Hematopoietic multipotent progenitor cell treated with erythropoietin and hydrocortisone succinate and interleukin-3 and kit ligand, for 15 days (in vitro differentiated cells): ENCODE measurements around the gene GFOD1.
"Not testable (repeated sequence)": the region's sequence is repeated elsewhere in the genome, so short reads cannot be mapped to it uniquely, and the experiment has no call there.

Experiments used
- DNase-seq: peaks from one replicate; pipeline ENCODE4 v3.0.0-alpha.2; 2015; ENCODE audit warnings: low spot score

The GFOD1 gene

DNA sequence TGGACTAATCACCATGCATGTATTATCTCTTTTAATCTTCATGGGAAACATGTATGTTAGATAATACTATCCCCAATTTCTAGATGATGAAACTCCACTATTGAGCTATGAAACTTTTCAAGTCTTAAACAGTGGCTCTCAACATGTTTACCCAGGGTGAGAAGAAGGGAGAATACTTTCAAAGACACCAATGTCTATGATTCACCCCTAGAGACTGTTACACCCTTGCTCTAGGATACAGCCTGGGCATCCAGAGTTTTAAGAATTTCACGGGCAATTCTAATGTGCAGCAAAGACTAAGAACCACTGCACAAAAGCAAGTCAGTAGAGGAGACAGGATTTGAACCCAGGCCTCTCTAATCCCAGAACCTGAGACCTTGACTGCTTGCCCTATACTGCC lies 47.8 kb downstream of the GFOD1 start:
- DNase-seq: no peak

DNA sequence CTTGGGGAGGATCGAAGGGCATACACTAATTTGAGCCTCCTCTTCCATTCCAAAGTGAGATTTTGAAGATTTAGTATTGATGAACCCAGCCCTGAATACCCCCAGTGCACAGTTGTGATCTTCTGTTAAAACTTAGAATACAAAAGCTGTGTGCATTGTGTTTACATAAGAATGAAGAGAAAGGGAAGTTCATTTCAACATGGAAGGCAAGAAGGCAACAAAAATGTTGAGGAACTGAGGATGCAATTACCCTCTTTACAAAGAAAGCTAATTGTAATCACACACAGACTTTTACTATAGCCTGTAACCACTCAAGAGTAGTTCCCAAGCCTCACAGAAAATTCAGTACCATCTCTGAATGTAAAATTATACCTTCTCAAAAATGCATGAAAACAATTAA lies 49.3 kb downstream of the GFOD1 start:
- DNase-seq: no peak

DNA sequence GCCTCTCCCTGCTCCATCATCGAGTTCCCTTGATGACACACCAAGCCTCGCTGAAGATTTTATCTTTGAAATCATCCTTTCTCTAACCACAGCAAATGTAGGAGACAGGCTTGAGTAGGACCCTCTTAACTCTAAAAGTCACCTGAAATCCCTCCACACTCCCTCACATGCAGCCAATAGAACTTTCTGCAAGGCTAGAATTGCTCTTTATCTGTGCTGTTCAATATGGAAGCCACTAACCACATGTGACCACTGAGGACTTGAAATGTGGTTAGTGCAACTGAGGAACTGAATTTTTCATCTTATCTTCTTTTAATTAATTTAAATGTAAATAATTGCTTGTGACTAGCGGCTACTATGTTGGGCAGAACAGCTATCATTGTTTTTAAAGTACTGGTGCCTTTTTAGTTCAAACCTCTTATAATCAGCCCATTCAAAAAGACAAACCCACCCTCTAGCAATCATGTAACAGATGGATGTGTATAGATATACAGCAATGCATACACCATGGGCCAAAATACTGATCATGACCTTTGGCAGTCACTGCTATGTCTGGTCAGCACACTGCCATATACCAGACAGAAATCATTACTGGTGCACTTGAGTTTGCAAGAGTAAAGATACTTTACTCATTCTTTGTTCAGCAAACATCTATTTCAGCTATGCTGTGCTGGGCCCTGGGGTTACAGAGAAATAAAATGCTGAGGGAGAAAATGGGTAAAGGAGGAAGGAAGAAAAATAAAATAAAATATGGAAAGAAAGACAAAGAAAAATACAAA lies 50.0 kb downstream of the GFOD1 start:
- DNase-seq: no peak

DNA sequence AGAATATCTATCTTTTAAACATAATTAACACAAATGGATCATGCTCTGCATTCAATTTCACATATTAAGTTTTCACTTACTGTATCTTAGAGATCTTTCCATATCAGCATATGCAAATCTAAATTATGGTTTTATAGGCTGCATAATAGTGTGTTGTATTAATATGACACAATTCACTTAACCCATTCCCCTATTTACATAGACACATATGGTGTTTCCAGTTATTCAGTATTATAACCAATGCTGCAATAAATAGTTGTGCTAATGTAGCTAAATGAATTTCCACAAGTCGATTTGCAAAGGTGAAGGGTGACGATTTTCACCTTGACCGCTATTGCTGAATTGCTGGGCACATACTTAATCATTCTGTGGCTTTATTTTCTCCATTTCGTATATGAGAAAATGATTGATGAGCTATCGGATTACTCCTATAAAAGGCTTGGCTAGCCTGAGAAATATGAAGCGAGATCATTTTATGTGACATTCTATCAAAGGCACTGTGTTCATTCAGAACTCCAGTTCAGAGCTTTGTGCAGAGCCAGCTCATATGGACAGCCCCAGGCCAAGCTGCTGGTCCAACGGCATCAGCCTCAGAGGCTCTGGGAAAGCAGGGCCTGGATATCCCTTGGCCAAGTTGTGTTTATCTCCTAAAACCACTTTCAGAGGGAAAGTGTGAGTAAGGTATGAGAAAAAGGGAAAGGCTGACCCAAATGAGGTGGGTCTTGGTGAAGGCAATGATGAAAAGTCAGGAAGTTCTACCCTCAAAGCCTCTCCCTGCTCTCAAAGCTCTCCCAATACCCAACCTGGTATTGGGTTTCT lies 50.8 kb downstream of the GFOD1 start:
- no peak for DNase-seq

- DNase-seq: peak; percentile 31
Observed at GRCh38 chr6:13435477-13436246, 51.7 kb downstream of the GFOD1 start.

DNA sequence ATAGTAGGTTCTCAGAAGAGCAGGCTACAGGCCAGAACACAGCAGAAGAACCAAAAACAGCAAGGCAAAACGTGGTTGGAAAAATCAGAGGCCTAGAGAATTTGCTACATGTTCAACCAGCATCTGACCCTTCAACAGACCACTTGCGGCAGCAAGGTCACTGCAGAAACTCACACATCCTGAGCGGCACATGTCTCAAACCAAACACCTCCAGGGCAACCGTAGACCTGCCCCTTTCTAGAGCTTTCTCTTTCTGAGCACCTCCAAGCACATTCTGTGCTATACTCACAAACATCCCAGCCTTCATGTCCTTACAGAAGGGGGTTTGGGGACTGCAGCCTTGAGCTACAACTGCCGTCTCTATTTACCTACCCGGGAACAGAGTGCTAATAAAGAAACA lies 52.6 kb downstream of the GFOD1 start:
- no peak for DNase-seq

- DNase-seq: not testable (repeated sequence)
Observed at GRCh38 chr6:13434135-13434775, 53.1 kb downstream of the GFOD1 start.

GRCh38 chr6:13433709-13434121 lies 53.7 kb downstream of the GFOD1 start:
- no peak for DNase-seq

DNA sequence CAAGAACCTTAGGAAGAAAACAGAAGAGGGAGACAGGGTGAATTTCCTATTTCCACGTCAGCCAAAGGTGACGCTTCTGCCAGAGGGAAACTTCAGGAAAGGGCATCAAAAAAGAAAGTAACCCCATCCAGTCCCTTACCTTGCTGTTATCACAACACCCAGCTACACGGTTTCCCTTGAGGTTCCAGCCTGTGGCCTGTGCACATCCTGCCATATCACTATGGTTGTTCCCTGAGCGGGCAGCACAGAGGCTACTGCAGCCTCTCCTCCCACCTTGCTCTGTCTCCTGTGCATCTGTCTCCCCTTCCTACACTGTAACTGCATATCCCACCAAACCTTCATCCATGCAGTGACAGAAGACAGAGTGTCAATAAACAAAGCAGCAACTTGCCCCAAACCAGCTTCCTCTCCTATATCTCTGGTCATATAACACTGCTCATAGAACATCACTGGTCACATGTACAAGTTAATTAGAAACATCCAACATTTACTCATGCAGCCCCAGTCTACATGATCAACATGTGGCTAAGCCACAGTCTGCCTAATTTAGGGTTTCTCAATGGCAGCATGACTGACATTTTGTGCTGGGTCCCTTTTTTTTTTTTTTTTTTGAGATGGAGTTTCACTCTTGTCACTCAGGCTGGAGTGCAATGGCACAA lies 54.7 kb downstream of the GFOD1 start:
- DNase-seq: no peak

DNA sequence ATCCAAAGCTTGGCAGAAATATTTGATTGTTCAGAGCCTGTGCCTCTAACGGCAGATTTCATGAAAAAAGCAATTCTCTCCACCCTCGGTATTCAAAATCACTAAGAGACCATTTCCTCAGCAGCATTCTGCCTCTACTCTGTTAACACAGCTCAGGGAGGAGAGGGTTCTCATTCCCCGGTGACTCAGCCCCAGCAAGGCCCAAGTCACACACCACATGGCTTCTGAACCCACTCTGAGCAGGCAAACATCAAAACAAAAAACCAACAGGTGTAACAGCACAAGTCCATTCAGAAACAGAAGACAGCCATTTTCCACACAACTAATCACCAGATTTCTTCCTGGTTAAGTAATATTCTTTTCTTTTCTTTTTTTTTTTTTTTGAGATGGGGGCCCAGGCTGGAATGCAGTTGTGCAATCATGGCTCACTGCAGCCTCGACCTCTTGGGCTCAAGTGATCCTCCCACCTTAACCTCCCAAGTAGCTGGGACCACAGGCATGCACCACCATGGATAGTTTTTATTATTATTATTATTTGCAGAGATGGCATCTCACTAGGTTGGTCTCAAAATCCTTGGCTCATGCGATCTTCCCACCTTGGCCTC lies 55.4 kb downstream of the GFOD1 start:
- no peak for DNase-seq

GRCh38 chr6:13431059-13431656 lies 56.2 kb downstream of the GFOD1 start:
- DNase-seq: no peak

DNA sequence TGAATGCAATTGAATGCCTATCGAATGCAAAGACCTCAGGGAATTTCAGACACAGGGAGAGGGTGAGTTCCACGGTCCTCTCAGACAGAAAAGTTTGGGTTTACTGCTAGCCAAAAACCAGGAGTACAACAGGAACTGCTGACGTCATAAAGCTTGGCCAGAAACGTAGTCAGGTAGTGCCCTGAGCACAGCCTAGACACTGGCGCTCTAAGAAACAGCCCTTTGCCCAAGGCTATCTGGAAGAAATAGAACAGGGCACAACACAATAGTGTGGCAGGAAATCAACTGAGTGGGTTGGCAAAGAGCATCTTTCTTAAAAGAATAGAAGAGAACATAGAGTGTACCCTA lies 58.0 kb downstream of the GFOD1 start:
- DNase-seq: no peak

GRCh38 chr6:13428583-13429405 lies 58.6 kb downstream of the GFOD1 start:
- peak; percentile 47 for DNase-seq

- peak; percentile 38 for DNase-seq
Observed at GRCh38 chr6:13427801-13428582, 59.4 kb downstream of the GFOD1 start.

GRCh38 chr6:13427316-13427715 lies 60.1 kb downstream of the GFOD1 start:
- DNase-seq: no peak

- DNase-seq: no peak
Observed at GRCh38 chr6:13425943-13426931, 61.2 kb downstream of the GFOD1 start.

DNA sequence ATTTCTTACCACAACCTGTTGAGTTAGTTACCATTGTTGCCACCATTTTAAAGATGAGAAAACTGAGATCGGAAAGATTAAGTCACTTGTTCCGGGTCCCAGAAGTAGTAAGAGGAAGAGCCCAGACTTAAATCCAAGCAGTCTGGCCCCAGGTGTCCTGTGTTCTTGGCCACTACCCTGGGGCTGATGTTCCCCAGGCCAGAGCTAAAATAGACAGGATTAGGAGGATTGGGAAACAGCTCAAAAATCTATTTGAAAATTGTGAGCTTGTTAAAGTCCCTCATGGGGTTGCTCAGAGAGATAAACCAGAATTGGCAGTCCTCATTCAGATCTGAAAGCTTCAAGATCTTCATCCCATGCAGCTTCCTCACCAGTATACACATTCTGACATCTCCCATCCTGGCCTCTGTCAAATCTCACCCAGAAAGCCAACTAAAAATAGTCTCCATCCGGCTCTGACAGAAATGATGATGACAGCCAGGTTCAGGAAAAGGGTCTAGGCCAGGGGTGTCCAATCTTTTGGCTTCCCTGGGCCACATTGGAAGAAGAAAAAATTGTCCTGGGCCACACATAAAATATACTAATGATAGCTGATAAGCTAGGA lies 62.0 kb downstream of the GFOD1 start:
- no peak for DNase-seq
